Urinary bladder (tissue), 4 donors: ENCODE results near the gene ENKUR. TPM values are rescaled to one million over a fixed set of nuclear protein-coding genes. Genes with fewer than 3 reads are reported as not detected.
"Not testable (repeated sequence)": the region's sequence is repeated elsewhere in the genome, so short reads cannot be mapped to it uniquely, and the experiment has no call there.

Source experiments
- DNase-seq: peaks from one replicate; pipeline ENCODE4 v3.0.0-alpha.2; 2015; ENCODE audit errors: extremely low spot score
- H3K27ac ChIP-seq: one replicate; pipeline ENCODE4 v1.5.1; 2013; ENCODE audit warnings: low read depth, mild to moderate bottlenecking, moderate library complexity
- H3K36me3 ChIP-seq: one replicate; pipeline ENCODE4 v1.6.1; 2013; ENCODE audit warnings: mild to moderate bottlenecking, moderate library complexity; ENCODE audit not compliant: insufficient read depth
- H3K4me1 ChIP-seq: one replicate; pipeline ENCODE4 v1.6.1; 2013; ENCODE audit warnings: mild to moderate bottlenecking, moderate library complexity; ENCODE audit not compliant: insufficient read depth
- H3K4me3 ChIP-seq: one replicate; pipeline ENCODE4 v1.5.1; 2013; ENCODE audit warnings: low read depth, low read length
- WGBS: extraction: QIAGEN DNeasy Blood & Tissue Kit; methylation state at CpG from one replicate; pipeline ENCODE4 v1.1.7; 2013; 5-methylcytosine and 5-hydroxymethylcytosine counted together
- polyA plus RNA-seq: library from polyadenylated mRNA; stranded (reverse); fragments of 200-250 nt; gene quantifications from one replicate; pipeline ENCODE4 v1.2.3, GENCODE V29; 2013
- total RNA-seq: library from RNA; depleted of rRNA; stranded (reverse); fragments of >200 nt; gene quantifications from one replicate; pipeline ENCODE4 v1.2.3, GENCODE V29; 2014
- donor health status: healthy with polysubstance abuse.
- donor health status: healthy.

The ENKUR gene
- total and polyA plus RNA-seq, 2 donors = 0.03 to 0.95 TPM

GRCh38 chr10:24981161-24981710 lies 34.7 kb downstream of the ENKUR start:
- no peak for DNase-seq
- Histone ChIP-seq H3K27ac (no peak overlapping the region), H3K4me3 (no peak overlapping the region), H3K4me1 (no peaks in the 10 kb centered on the region), H3K36me3 (no peaks in the 10 kb centered on the region)
- 67% methylated on average over 5 of the region's 5 CpGs for WGBS

DNA sequence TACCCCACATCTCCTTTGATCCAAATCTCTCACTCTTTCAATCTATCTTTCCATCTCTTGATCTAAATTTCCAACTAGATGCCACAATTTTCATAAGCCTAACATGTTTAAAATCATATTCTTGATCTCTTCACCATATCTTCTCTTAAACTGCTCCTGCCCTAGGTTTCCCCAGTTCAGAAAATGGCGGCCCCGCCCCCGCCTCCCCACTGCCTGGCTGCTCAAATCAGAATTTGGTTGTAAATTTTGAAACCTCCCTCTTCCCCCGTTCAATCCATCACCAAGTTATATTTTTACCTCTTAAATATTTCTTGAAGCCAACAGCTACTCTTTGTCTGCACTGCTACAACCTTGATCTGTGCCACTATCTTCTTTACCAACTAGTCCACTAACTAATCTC lies 36.3 kb downstream of the ENKUR start:
- Histone ChIP-seq H3K4me1 (no peaks in the 10 kb centered on the region), H3K27ac (no peak overlapping the region), H3K36me3 (no peaks in the 10 kb centered on the region), H3K4me3 (no peak overlapping the region)
- WGBS = 96% methylated on average over 4 of the region's 4 CpGs
- DNase-seq = no peak

DNA sequence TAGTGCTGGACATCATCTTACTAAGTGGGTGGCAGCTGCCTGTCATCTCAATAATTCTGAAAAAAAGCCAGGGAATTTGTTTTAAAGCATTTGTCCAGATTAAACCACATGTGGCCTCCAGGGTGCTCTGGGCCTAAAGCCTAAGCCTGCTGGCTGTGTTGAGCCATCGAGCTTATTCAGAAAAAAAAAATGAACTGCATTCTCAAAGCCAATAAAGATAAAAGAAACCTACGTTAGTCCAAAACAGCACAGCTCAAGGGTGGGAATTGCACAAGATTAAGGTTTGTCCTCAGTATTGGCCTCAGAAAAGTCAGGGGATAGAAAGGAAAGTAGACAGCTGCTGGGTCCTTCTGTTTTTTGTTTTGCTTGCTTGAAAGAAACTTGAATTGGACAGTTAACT lies 41.0 kb downstream of the ENKUR start:
- no peaks in the 10 kb centered on the region for H3K36me3 ChIP-seq
- DNase-seq = peak; percentile 31

DNA sequence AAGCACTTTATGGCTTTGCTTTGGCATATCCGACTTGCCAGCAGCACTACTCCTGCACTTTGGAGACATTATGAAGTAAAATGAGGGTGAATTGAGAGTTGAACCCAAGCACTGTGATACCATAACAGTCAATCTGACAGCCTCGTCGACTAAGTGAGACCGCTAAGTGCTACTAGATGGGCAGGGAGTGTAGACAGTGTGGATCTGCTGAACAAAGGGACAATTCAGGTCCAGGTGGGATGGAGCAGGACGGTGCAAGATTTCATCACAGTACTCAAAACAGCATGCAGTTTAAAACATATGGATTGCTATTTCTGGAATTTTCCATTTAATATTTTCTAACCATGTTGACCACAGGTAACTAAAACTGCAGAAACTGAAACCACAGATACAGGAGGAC lies 42.8 kb downstream of the ENKUR start:
- no peak for DNase-seq
- Histone ChIP-seq H3K4me1 (no peaks in the 10 kb centered on the region), H3K4me3 (no peak overlapping the region), H3K36me3 (no peaks in the 10 kb centered on the region), H3K27ac (no peak overlapping the region)
- WGBS = 86% methylated on average over 5 of the region's 5 CpGs

More for the DNA sequence above, 41.0 kb downstream of the ENKUR start:
- WGBS = 17% methylated on average over 2 of the region's 2 CpGs
- Histone ChIP-seq H3K4me1 (no peaks in the 10 kb centered on the region), H3K4me3 (no peak overlapping the region), H3K27ac (no peak overlapping the region)

- DNase-seq = no peak
- Histone ChIP-seq H3K4me3 (no peak overlapping the region), H3K36me3 (no peaks in the 10 kb centered on the region), H3K27ac (no peak overlapping the region), H3K4me1 (no peaks in the 10 kb centered on the region)
Observed at GRCh38 chr10:24971374-24971773, 44.6 kb downstream of the ENKUR start.

DNA sequence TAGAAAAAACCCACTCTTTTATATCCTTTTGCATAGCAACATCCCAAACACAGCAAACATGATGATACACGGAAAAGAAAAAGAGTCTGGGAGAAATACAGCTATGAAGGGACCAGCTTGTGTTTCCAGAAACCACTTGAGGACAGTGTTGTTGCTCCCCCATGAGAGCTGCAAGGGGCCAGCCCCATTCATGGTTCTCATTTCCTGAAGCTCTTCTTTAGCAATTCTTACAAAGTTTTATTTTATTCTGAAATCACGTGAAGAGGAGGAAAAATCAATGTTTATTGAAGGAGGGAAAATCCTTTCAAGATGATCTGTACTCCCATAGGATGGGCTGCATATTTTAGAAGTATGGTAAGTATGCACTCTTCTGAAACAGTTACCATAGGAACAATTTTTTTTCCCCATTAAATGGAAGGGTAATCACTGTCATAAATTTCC lies 46.1 kb downstream of the ENKUR start:
- no peak overlapping the region for H3K4me3 ChIP-seq
- WGBS = 32% methylated on average over 2 of the region's 2 CpGs
- H3K27ac ChIP-seq = no peak overlapping the region
- no peaks in the 10 kb centered on the region for H3K4me1 ChIP-seq
- DNase-seq = no peak
- no peaks in the 10 kb centered on the region for H3K36me3 ChIP-seq

GRCh38 chr10:24968951-24969350 lies 47.0 kb downstream of the ENKUR start:
- H3K4me1 ChIP-seq, H3K36me3 ChIP-seq, H3K4me3 ChIP-seq, DNase-seq, H3K27ac ChIP-seq: not testable (repeated sequence)
- WGBS = 91% methylated on average over 11 of the region's 11 CpGs

DNA sequence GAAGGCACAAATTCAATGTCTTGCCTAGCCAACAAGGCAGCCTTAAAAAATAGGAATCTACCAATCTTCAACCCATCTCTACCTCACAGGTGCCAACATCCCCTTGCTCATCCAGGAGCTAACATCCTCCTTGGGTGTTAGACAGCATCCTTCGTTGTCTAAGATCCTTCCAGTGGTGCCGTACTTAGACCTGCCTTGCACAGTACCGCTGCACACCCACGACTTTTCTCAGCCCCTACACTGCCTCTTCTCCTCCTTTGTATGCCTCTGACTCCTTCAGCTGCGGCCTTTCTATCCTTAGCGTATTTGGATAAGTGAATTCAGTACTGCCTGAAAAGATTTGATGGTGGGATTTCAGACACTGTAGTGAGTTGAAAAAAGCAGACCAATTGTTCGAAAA lies 47.6 kb downstream of the ENKUR start:
- no peaks in the 10 kb centered on the region for H3K4me1 ChIP-seq
- no peak for DNase-seq
- WGBS = 96% methylated on average over 7 of the region's 7 CpGs
- H3K4me3 ChIP-seq = no peak overlapping the region
- peaks cover 2% of the 10 kb centered on the region for H3K36me3 ChIP-seq
- H3K27ac ChIP-seq = no peak overlapping the region

- Histone ChIP-seq H3K36me3 (peaks cover 2% of the 10 kb centered on the region), H3K4me3 (no peak overlapping the region), H3K27ac (no peak overlapping the region), H3K4me1 (no peaks in the 10 kb centered on the region)
- WGBS = 84% methylated on average over 5 of the region's 5 CpGs
- no peak for DNase-seq
Observed at GRCh38 chr10:24966962-24967481, 48.9 kb downstream of the ENKUR start.

DNA sequence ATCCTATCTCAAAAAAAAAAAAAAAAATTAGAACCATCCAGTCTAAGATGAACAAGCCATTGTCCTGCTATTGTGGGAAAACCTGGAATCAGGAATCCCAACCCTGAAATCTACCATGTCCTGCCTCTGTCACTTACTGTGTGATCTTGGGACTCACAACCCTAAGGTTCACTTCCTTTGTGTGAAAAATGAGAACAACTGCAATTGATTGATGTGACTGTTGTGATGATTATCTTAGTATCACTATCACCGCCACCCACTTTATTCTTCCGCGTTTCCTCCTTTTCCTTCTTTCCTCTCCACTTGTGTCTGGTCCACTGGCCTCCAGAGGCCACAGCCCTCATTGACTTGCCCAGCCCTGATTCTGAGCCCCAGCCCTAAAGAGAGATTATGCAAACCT lies 50.9 kb downstream of the ENKUR start:
- DNase-seq = no peak
- Histone ChIP-seq H3K4me1 (no peaks in the 10 kb centered on the region), H3K27ac (no peak overlapping the region), H3K36me3 (peaks cover 2% of the 10 kb centered on the region), H3K4me3 (no peak overlapping the region)
- WGBS = 91% methylated on average over 3 of the region's 3 CpGs

DNA sequence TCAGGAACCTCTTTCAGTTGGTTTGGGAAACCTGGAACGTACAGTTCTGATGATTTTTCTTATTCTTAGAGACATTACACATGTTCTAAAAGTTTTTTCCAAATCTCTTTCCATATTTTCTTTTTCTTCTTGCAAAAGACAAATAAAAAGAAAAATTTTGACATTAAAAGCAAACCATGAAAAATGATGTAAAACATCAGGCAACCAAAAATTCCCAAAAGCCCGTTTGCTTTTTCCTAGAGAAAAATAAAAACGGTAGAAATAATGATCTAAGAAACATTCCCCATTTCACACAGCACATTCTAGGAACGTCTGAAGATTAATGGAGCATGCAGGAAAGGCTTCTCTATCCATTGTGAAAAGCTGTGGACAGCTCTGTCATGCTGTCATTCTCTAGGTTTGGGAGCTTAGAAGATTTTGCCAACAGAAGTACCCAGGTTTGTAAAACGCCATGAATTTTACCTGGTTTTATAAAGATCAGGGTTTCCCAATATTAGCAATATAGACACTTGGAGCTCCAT lies 52.4 kb downstream of the ENKUR start:
- Histone ChIP-seq H3K27ac (no peak overlapping the region), H3K4me3 (no peak overlapping the region), H3K4me1 (peaks cover 1% of the 10 kb centered on the region), H3K36me3 (peaks cover 2% of the 10 kb centered on the region)
- DNase-seq = no peak
- 64% methylated on average over 5 of the region's 5 CpGs for WGBS

DNA sequence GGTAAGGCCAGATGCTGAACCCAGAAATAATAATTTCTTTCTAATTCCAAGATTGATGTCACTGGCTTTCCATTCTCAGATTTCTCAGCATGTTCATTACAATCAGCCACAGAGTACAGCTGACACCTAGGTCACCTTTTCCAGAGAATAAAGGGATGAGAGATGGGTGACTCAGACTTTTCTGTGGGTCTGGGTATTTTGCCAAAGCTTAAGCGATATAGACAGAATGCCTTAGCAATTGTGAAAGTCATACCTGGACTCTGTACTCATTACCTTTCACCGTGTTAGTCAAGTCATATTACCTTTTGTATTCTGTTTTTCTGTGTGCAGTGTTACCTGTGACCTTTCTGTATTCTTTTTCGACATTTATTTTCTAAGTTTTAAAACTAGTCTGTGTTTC lies 53.0 kb downstream of the ENKUR start:
- Histone ChIP-seq H3K4me3 (no peak overlapping the region), H3K36me3 (peaks cover 2% of the 10 kb centered on the region), H3K4me1 (peaks cover 1% of the 10 kb centered on the region), H3K27ac (no peak overlapping the region)
- WGBS = 57% methylated on average over 3 of the region's 3 CpGs
- no peak for DNase-seq

DNA sequence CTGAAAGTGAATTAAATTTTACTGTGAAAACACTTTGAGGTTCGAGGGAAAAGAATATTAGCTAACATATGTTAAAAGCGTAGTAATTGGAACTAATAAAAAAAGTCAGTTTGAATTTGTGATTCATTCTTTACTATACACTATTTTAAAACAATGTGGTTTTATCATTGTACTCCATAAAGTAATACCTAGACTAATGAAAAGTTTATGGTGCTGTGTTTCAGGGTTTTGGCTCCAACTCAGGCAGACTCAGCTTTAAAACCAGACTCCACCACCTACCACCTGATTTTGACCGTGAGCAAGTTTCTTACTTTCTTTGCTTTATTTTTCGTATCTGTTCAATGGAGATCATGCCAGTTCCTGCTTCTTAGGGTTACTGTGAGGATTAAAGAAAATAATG lies 54.4 kb downstream of the ENKUR start:
- peaks cover 2% of the 10 kb centered on the region for H3K36me3 ChIP-seq
- H3K27ac ChIP-seq = no peak overlapping the region
- H3K4me3 ChIP-seq = no peak overlapping the region
- no peak for DNase-seq
- 80% methylated on average over 4 of the region's 4 CpGs for WGBS
- peaks cover 1% of the 10 kb centered on the region for H3K4me1 ChIP-seq

DNA sequence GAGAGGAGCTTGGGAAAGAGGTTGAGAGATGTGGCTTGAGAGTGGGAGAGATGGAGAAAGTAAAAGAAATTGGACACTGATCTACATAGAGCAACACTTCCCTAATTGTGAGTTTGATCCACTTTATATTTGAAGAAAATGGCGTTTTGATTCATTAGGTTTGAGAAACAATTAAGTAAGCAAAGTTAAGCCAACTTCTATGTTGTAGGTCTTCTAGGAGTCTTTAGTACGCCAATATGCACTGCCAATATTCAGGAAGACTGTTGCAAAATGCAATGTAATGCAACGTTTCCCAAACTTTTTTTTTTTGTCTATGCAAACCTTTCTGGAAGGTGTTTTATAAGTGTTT lies 56.6 kb downstream of the ENKUR start:
- no peak overlapping the region for H3K4me3 ChIP-seq
- H3K4me1 ChIP-seq = peaks cover 1% of the 10 kb centered on the region
- peak overlapping the region; percentile 82 for H3K27ac ChIP-seq
- peaks cover 2% of the 10 kb centered on the region for H3K36me3 ChIP-seq
- no peak for DNase-seq
- 64% methylated on average over 3 of the region's 3 CpGs for WGBS
